A549 (cell line): ENCODE measurements around the gene SAMD3.

Experiments used
- CEBPB ChIP-seq, 2 experiments: fragments of >200 bp in 1 of 2; sonication (Bioruptor Twin) in 1 of 2; formaldehyde crosslinking in 1 of 2; IDR thresholded peaks; 2 replicates each; pipeline ENCODE4 v1.6.1; 2012 to 2016
- CHD4 ChIP-seq: fragments of 200-600 bp; sonication (generic); IDR thresholded peaks from 2 replicates; pipeline ENCODE4 v1.6.1; 2016; ENCODE audit warnings: antibody characterized with exemption, mild to moderate bottlenecking, borderline replicate concordance
- KDM1A ChIP-seq: fragments of 200-600 bp; sonication (generic); IDR thresholded peaks from 2 replicates; pipeline ENCODE4 v1.6.1; 2016; ENCODE audit warnings: low read depth, mild to moderate bottlenecking
- POLR2A ChIP-seq: IDR thresholded peaks from 2 replicates; pipeline ENCODE4 v1.6.1; 2012; ENCODE audit warnings: mild to moderate bottlenecking, low read length
- RARB ChIP-seq: fragments of 250-450 bp; sonication (Bioruptor Pico); IDR thresholded peaks from 2 replicates; pipeline ENCODE4 v1.8.0; 2021; ENCODE audit warnings: mild to moderate bottlenecking, moderate library complexity
- RCOR1 ChIP-seq: fragments of 150-350 bp; IDR thresholded peaks from 2 replicates; pipeline ENCODE4 v1.6.1; 2014; ENCODE audit warnings: antibody characterized with exemption, low read length, low read depth
- REST ChIP-seq: fragments of 200-600 bp; sonication (generic); IDR thresholded peaks from 2 replicates; pipeline ENCODE4 v1.6.1; 2016; ENCODE audit warnings: antibody characterized with exemption, mild to moderate bottlenecking, moderate library complexity
- SMC3 ChIP-seq: fragments of >200 bp; sonication (Bioruptor Twin); formaldehyde crosslinking; IDR thresholded peaks from 3 replicates; pipeline ENCODE4 v1.6.1; 2018; ENCODE audit warnings: inconsistent platforms
- ZSCAN20 ChIP-seq: fragments of 250-450 bp; sonication (Bioruptor Pico); IDR thresholded peaks from 2 replicates; pipeline ENCODE4 v1.8.0; 2022; ENCODE audit warnings: mild to moderate bottlenecking, moderate library complexity
- TF ChIP-seq, protein P1 (sequence below): fragments of >200 bp; sonication (Bioruptor Twin); formaldehyde crosslinking; IDR thresholded peaks from 3 replicates; pipeline ENCODE4 v1.5.1; 2016

- no peak for TF ChIP-seq RARB (CRISPR knock-in tag)
- TF ChIP-seq, protein P1, sequence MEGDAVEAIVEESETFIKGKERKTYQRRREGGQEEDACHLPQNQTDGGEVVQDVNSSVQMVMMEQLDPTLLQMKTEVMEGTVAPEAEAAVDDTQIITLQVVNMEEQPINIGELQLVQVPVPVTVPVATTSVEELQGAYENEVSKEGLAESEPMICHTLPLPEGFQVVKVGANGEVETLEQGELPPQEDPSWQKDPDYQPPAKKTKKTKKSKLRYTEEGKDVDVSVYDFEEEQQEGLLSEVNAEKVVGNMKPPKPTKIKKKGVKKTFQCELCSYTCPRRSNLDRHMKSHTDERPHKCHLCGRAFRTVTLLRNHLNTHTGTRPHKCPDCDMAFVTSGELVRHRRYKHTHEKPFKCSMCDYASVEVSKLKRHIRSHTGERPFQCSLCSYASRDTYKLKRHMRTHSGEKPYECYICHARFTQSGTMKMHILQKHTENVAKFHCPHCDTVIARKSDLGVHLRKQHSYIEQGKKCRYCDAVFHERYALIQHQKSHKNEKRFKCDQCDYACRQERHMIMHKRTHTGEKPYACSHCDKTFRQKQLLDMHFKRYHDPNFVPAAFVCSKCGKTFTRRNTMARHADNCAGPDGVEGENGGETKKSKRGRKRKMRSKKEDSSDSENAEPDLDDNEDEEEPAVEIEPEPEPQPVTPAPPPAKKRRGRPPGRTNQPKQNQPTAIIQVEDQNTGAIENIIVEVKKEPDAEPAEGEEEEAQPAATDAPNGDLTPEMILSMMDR: no peak
- no peak for TF ChIP-seq REST
- TF ChIP-seq CHD4: no peak
- TF ChIP-seq ZSCAN20 (CRISPR knock-in tag): no peak
- no peak for TF ChIP-seq POLR2A
- no peak for TF ChIP-seq RCOR1
- TF ChIP-seq CEBPB (IDR thresholded peaks at IDR 0.05): no peak
- no peak for TF ChIP-seq KDM1A
- TF ChIP-seq SMC3: no peak
These were observed 4.6 kb downstream of the SAMD3 start for GRCh38 chr6:130218134-130218533.
